Activated T-cell treated with anti-CD3 and anti-CD28 coated beads, Interleukin-2, amount 50 U/mL, for 72 hours (primary cell): ENCODE data around the gene RPS6KA4. TPM values are rescaled to one million over a fixed set of nuclear protein-coding genes. Genes with fewer than 3 reads are reported as not detected.

Experiments
- ATAC-seq, 2 donors: fragments of 150-1000 bp; cut with Tn5 transposase; replicated peaks in 1 of 2; 2 replicates each; pipeline ENCODE4 v1.10.0; 2021; ENCODE audit warnings: moderate library complexity in 2 of 2, mild to moderate bottlenecking in 1 of 2
- DNase-seq, 2 donors: peaks; one replicate each; pipeline ENCODE4 v3.0.0; 2021 to 2022; ENCODE audit warnings: mixed read lengths in 1 of 2
- H3K27ac Mint-ChIP-seq: one replicate; pipeline ENCODE4 v1.8.0; 2022; ENCODE audit warnings: mild to moderate bottlenecking, moderate library complexity, mixed read lengths
- H3K27me3 Mint-ChIP-seq: one replicate; pipeline ENCODE4 v1.8.0; 2022; ENCODE audit warnings: low read depth, mixed read lengths
- H3K36me3 Mint-ChIP-seq, 2 donors: one replicate each; pipeline ENCODE4 v1.8.0; 2022; ENCODE audit warnings: mixed read lengths in 2 of 2, mild to moderate bottlenecking in 1 of 2; ENCODE audit not compliant: insufficient read depth in 2 of 2
- H3K4me1 Mint-ChIP-seq: one replicate; pipeline ENCODE4 v1.8.0; 2022; ENCODE audit warnings: low read depth, mixed read lengths
- H3K4me3 Mint-ChIP-seq, 2 donors: one replicate each; pipeline ENCODE4 v1.8.0; 2022; ENCODE audit warnings: mild to moderate bottlenecking in 2 of 2, mixed read lengths in 2 of 2, moderate library complexity in 2 of 2
- H3K9me3 Mint-ChIP-seq, 2 donors: one replicate each; pipeline ENCODE4 v1.8.0; 2022; ENCODE audit warnings: mixed read lengths in 2 of 2
- total RNA-seq, 2 donors: library from RNA; stranded (reverse); gene quantifications; one replicate each; pipeline ENCODE4 v1.2.3, GENCODE V29; 2022

RPS6KA4 gene
- total RNA-seq, 2 donors from 2014 or later: 16.6 to 18.4 TPM

DNA sequence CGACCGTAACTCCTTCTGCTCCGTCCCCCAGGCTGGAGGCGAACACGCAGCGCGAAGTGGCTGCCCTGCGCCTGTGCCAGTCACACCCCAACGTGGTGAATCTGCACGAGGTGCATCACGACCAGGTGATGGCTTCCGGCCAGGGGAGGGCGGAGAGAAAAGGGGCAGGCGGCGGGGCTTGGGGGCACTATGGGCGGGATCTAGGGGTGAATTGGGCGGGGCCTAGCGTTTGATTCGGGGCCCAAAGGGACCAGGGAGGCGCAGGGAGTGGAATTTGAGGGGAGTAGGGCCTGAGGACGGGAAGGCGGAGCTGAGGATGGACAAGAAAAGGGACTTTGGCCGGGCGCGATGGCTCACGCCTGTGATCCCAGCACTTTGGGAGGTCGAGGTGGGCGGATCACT lies 9.7 kb downstream of the RPS6KA4 start:
- Mint-ChIP-seq H3K27me3 (no peaks in the 10 kb centered on the region), H3K27ac (no peak overlapping the region), H3K9me3 (no peaks in the 10 kb centered on the region), H3K36me3 (peaks cover 2 to 15% of the 10 kb centered on the region in 2 donors), H3K4me3 (no peak overlapping the region), H3K4me1 (no peaks in the 10 kb centered on the region)
- no peak for ATAC-seq
- DNase-seq: no peak

DNA sequence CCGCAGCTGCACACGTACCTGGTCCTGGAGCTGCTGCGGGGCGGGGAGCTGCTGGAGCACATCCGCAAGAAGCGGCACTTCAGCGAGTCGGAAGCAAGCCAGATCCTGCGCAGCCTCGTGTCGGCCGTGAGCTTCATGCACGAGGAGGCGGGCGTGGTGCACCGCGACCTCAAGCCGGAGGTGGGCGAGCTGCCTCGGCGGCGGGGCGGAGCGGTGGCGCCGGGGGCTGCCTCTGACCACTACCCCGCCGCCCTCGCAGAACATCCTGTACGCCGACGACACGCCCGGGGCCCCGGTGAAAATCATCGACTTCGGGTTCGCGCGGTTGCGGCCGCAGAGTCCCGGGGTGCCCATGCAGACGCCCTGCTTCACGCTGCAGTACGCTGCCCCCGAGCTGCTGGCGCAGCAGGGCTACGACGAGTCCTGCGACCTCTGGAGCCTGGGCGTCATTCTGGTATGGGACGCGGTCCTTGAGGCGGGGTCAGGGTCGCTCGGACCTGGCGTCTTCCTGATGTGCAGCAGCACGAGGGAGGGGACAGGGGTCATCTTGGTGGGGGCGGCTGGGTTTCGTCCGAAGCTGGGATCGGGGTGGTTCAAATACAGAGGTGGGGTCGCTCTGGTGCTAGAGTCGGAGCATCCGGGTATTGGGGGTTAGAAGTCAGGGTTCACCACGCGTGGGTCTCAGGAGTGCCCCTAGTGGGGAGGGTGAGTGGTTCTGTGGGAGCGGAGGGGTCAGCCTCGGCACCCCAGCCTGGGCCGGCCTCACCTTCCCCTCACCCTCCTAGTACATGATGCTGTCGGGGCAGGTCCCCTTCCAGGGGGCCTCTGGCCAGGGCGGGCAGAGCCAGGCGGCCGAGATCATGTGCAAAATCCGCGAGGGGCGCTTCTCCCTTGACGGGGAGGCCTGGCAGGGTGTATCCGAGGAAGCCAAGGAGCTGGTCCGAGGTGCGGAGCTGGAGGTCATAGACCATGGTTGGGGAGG lies 10.8 kb downstream of the RPS6KA4 start:
- Mint-ChIP-seq H3K27ac (no peak overlapping the region), H3K9me3 (no peaks in the 10 kb centered on the region), H3K4me3 (no peak overlapping the region), H3K27me3 (no peaks in the 10 kb centered on the region), H3K36me3 (peaks cover 0 to 15% of the 10 kb centered on the region in 2 donors), H3K4me1 (no peaks in the 10 kb centered on the region)
- ATAC-seq (no peak), DNase-seq (no peak)

DNA sequence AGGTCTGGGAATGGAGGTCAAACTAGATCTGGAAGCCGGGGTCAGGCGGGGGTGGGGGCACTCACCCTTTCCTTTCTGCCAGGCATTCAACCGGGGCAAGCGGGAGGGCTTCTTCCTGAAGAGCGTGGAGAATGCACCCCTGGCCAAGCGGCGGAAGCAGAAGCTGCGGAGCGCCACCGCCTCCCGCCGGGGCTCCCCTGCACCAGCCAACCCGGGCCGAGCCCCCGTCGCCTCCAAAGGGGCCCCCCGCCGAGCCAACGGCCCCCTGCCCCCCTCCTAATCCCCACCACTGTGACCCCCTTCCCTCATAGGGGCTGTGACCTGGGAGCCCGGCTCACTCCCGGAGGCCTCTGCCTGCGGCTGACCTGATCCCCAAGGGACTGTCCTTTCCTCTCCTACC lies 12.2 kb downstream of the RPS6KA4 start:
- no peaks in the 10 kb centered on the region for H3K9me3 Mint-ChIP-seq
- ATAC-seq (no peak), DNase-seq (no peak)
- no peaks in the 10 kb centered on the region for H3K27me3 Mint-ChIP-seq
- no peak overlapping the region for H3K27ac Mint-ChIP-seq
- H3K4me3 Mint-ChIP-seq: no peak overlapping the region
- H3K36me3 Mint-ChIP-seq: peaks cover 0 to 14% of the 10 kb centered on the region in 2 donors
- no peaks in the 10 kb centered on the region for H3K4me1 Mint-ChIP-seq

- ATAC-seq: no peak
- no peaks in the 10 kb centered on the region for H3K9me3 Mint-ChIP-seq
- H3K36me3 Mint-ChIP-seq: peaks cover 0 to 8% of the 10 kb centered on the region in 2 donors
- H3K4me1 Mint-ChIP-seq: no peaks in the 10 kb centered on the region
- H3K4me3 Mint-ChIP-seq: no peak overlapping the region
- DNase-seq: no peak
- no peak overlapping the region for H3K27ac Mint-ChIP-seq
- H3K27me3 Mint-ChIP-seq: no peaks in the 10 kb centered on the region
These were observed 13.1 kb downstream of the RPS6KA4 start for GRCh38 chr11:64372021-64372420.

GRCh38 chr11:64372802-64373597 lies 14.0 kb downstream of the RPS6KA4 start:
- H3K27ac Mint-ChIP-seq: no peak overlapping the region
- H3K9me3 Mint-ChIP-seq: no peaks in the 10 kb centered on the region
- DNase-seq (no peak), ATAC-seq (peak in 1 of 2 donors; percentile 37)
- H3K4me3 Mint-ChIP-seq: no peak overlapping the region
- no peaks in the 10 kb centered on the region for H3K4me1 Mint-ChIP-seq
- H3K36me3 Mint-ChIP-seq: peaks cover 0 to 8% of the 10 kb centered on the region in 2 donors
- no peaks in the 10 kb centered on the region for H3K27me3 Mint-ChIP-seq

DNA sequence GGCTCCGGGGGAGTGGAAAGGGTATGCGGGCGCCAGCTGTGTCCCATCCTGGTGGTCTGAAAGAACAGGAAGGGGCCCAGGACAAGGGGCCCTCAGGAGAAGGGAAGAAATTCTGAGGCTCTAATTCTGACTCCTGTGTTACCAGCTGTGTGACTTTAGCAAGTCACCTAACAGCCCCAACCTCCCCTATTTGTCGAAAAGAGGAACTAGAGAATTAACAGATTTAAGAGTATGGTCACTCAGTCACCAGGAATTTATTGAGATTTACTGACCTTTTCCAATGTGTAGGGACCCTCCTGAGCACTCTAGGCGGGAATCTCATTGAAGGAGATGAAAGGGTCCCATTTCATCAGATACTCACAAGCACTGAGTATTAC lies 14.6 kb downstream of the RPS6KA4 start:
- no peak for DNase-seq
- Mint-ChIP-seq H3K27ac (no peak overlapping the region), H3K27me3 (no peaks in the 10 kb centered on the region)

GRCh38 chr11:64376071-64376470 lies 17.1 kb downstream of the RPS6KA4 start:
- Mint-ChIP-seq H3K27me3 (no peaks in the 10 kb centered on the region), H3K36me3 (no peaks in the 10 kb centered on the region), H3K4me3 (no peak overlapping the region), H3K4me1 (no peaks in the 10 kb centered on the region), H3K9me3 (no peaks in the 10 kb centered on the region), H3K27ac (no peak overlapping the region)
- no peak for ATAC-seq
- no peak for DNase-seq

More for the DNA sequence above, 14.6 kb downstream of the RPS6KA4 start:
- ATAC-seq: no peak
- Mint-ChIP-seq H3K4me3 (no peak overlapping the region), H3K36me3 (peaks cover 0 to 8% of the 10 kb centered on the region in 2 donors), H3K4me1 (no peaks in the 10 kb centered on the region), H3K9me3 (no peaks in the 10 kb centered on the region)

- ATAC-seq (no peak), DNase-seq (no peak)
- Mint-ChIP-seq H3K27me3 (no peaks in the 10 kb centered on the region), H3K4me3 (no peak overlapping the region), H3K27ac (no peak overlapping the region), H3K4me1 (peaks cover 9% of the 10 kb centered on the region), H3K9me3 (no peaks in the 10 kb centered on the region), H3K36me3 (no peaks in the 10 kb centered on the region)
These were observed 19.4 kb downstream of the RPS6KA4 start for GRCh38 chr11:64378335-64378880.

DNA sequence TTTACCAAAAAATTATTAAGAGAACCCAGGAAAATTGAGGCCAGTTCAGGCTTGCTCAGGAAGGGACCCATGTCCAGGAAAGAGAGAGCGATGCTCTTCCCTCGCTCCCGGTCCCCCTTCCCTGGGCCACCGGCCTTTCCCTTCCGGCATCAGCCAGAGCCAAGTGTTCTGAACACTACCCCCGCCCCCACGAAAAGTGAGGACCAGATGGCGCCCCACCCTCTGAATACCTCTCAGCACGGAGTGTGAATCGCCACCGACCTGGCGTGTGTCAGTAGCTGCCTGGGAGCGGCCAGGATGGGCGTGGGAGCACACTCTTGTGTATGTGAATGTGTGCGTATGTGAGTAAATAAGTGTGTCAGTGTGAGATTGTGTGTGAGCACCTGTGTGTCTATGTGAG lies 20.2 kb downstream of the RPS6KA4 start:
- Mint-ChIP-seq H3K9me3 (no peaks in the 10 kb centered on the region), H3K27ac (no peak overlapping the region), H3K4me1 (peaks cover 9% of the 10 kb centered on the region), H3K4me3 (no peak overlapping the region), H3K36me3 (no peaks in the 10 kb centered on the region), H3K27me3 (no peaks in the 10 kb centered on the region)
- no peak for DNase-seq
- ATAC-seq: no peak

DNA sequence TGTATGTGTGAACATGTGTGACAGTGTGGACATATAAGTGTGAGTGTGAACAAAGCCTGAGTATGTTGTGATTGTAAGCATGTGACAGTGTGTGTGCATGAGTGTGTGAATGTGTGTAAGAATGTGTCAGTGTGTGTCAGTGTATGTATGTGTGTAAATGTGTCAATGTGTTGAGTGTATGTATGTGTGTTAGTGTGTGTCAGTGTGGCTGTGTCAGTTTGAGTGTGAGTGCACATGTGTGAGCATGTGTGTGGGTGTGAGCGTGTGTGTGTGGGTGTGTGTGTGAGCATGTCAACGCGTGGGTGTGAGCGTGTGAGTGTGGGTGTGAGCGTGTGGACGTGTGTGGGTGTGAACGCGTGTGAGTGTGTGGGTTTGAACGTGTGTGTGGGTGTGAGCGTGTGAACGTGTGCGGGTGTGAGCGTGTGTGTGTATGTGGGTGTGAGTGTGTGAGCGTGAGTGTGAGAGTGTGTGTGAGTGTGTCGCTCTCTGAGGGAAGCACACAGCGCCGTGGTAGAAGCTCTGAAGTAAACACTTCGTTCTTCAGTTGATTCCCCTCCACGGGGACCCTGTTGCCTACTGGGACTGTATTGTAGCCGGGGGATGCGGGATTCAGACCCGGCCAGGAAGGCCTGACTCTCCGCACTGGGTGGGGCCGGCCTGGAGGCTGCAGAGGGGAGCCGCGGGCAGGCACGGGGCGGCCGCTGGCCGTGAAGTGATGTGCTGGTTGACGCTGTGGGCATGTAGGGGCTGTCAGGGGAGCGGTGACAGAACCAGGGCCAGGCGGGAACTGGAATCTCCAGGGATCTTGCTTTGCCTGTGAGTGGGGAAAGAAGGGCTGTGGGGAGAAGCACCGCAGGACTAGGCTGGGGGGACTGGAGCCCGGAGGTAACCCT lies 21.1 kb downstream of the RPS6KA4 start:
- DNase-seq: no peak
- no peak overlapping the region for H3K27ac Mint-ChIP-seq
- no peak for ATAC-seq
- H3K4me3 Mint-ChIP-seq: no peak overlapping the region
- no peaks in the 10 kb centered on the region for H3K9me3 Mint-ChIP-seq
- no peaks in the 10 kb centered on the region for H3K36me3 Mint-ChIP-seq
- peaks cover 9% of the 10 kb centered on the region for H3K4me1 Mint-ChIP-seq
- H3K27me3 Mint-ChIP-seq: no peaks in the 10 kb centered on the region

- H3K9me3 Mint-ChIP-seq: no peaks in the 10 kb centered on the region
- H3K4me3 Mint-ChIP-seq: no peak overlapping the region
- no peaks in the 10 kb centered on the region for H3K27me3 Mint-ChIP-seq
- H3K27ac Mint-ChIP-seq: no peak overlapping the region
- no peaks in the 10 kb centered on the region for H3K36me3 Mint-ChIP-seq
- H3K4me1 Mint-ChIP-seq: peaks cover 11% of the 10 kb centered on the region
- ATAC-seq (no peak), DNase-seq (no peak)
These were observed 22.4 kb downstream of the RPS6KA4 start for GRCh38 chr11:64381350-64381749.

GRCh38 chr11:64382047-64382446 lies 23.1 kb downstream of the RPS6KA4 start:
- ATAC-seq (no peak), DNase-seq (no peak)
- H3K4me1 Mint-ChIP-seq: peaks cover 18% of the 10 kb centered on the region
- no peaks in the 10 kb centered on the region for H3K9me3 Mint-ChIP-seq
- no peak overlapping the region for H3K27ac Mint-ChIP-seq
- no peaks in the 10 kb centered on the region for H3K27me3 Mint-ChIP-seq
- no peak overlapping the region for H3K4me3 Mint-ChIP-seq
- no peaks in the 10 kb centered on the region for H3K36me3 Mint-ChIP-seq
